HEK293T (cell line): Measurements from ENCODE around the gene SPDYE6.
"Not testable (repeated sequence)": the region's sequence is repeated elsewhere in the genome, so short reads cannot be mapped to it uniquely, and the experiment has no call there.

Source experiments
- ELF4 ChIP-seq: fragments of 450-650 bp; IDR thresholded peaks from 2 replicates; pipeline ENCODE4 v1.6.1; 2017; ENCODE audit warnings: antibody characterized with exemption
- NFRKB ChIP-seq: fragments of 450-650 bp; IDR thresholded peaks from 2 replicates; pipeline ENCODE4 v1.6.1; 2016; ENCODE audit warnings: mild to moderate bottlenecking, moderate library complexity
- SP1 ChIP-seq: fragments of 450-650 bp; IDR thresholded peaks from 2 replicates; pipeline ENCODE4 v1.6.1; 2017

GRCh38 chr7:102330666-102331460 is 25.4 kb downstream of the SPDYE6 start:
- not testable (repeated sequence) for TF ChIP-seq NFRKB, SP1, ELF4
